Memory B cell (primary cell): ENCODE results near the gene LAMA2.

Experiments
- ATAC-seq: fragments of 150-1000 bp; cut with Tn5 transposase; 2 replicates; pipeline ENCODE4 v1.10.0; 2021; ENCODE audit warnings: low read depth, mild to moderate bottlenecking, moderate library complexity
- DNase-seq, 2 donors: peaks; one replicate each; pipeline ENCODE4 v3.0.0; 2022; ENCODE audit warnings: low spot score in 2 of 2
- H3K27ac Mint-ChIP-seq: one replicate; pipeline ENCODE4 v1.8.0; 2022; ENCODE audit warnings: mild to moderate bottlenecking, moderate library complexity, mixed read lengths
- H3K27me3 Mint-ChIP-seq: one replicate; pipeline ENCODE4 v1.8.0; 2022; ENCODE audit warnings: mixed read lengths
- H3K36me3 Mint-ChIP-seq: one replicate; pipeline ENCODE4 v1.8.0; 2022; ENCODE audit warnings: mild to moderate bottlenecking, mixed read lengths
- H3K4me1 Mint-ChIP-seq: one replicate; pipeline ENCODE4 v1.8.0; 2022; ENCODE audit warnings: mixed read lengths
- H3K4me3 Mint-ChIP-seq: one replicate; pipeline ENCODE4 v1.8.0; 2022; ENCODE audit warnings: mild to moderate bottlenecking, moderate library complexity, mixed read lengths
- H3K9me3 Mint-ChIP-seq: one replicate; pipeline ENCODE4 v1.8.0; 2022; ENCODE audit warnings: mixed read lengths

Gene LAMA2

DNA sequence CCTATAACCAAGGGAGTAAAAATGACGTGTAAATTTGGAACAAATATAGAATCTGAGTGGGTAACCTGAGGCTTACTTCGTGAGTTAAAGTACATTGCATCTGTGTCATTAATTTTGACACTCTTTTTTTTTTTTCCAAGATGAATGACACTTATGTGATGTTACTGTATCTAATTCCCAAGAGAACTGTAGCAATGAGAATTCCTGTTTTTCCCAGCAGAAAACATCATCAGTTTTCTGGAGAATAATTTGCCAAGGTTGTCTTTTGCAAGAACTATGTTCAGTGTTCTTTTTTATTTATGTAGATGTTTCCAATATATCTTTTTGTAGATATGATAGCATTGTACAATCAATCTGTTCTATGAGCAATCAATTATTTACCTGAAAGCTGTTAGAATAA is 543.4 kb downstream of the LAMA2 start:
- H3K27me3 Mint-ChIP-seq: peaks cover 7% of the 10 kb centered on the region
- no peak for ATAC-seq
- no peaks in the 10 kb centered on the region for H3K36me3 Mint-ChIP-seq
- no peaks in the 10 kb centered on the region for H3K4me1 Mint-ChIP-seq
- H3K27ac Mint-ChIP-seq: no peak overlapping the region
- H3K9me3 Mint-ChIP-seq: no peaks in the 10 kb centered on the region
- no peak for DNase-seq
- H3K4me3 Mint-ChIP-seq: no peak overlapping the region

DNA sequence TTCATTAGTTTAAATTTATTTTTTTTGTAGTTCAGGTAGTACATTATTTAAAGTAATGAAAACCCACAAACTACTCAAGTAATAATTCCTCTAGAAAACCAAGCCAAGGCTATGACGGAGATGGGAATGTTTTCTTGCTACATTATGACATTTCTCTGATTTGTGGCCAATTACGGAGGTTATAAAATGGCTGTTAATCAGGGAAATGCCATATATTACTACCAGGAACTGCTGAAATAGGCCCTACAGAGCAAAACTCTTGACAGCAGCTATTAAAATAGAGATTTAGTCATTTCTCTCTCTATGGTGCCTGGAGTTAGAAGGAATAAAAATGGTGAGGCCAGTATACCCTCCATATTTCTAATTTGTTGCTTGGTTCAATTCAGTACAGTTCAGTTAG is 547.0 kb downstream of the LAMA2 start:
- H3K9me3 Mint-ChIP-seq: no peaks in the 10 kb centered on the region
- no peak overlapping the region for H3K27ac Mint-ChIP-seq
- no peaks in the 10 kb centered on the region for H3K4me1 Mint-ChIP-seq
- ATAC-seq: no peak
- peaks cover 7% of the 10 kb centered on the region for H3K27me3 Mint-ChIP-seq
- no peak overlapping the region for H3K4me3 Mint-ChIP-seq
- no peak for DNase-seq
- H3K36me3 Mint-ChIP-seq: no peaks in the 10 kb centered on the region

GRCh38 chr6:129432738-129433137 is 549.8 kb downstream of the LAMA2 start:
- H3K36me3 Mint-ChIP-seq: no peaks in the 10 kb centered on the region
- H3K9me3 Mint-ChIP-seq: no peaks in the 10 kb centered on the region
- DNase-seq (no peak), ATAC-seq (no peak)
- no peak overlapping the region for H3K4me3 Mint-ChIP-seq
- H3K27me3 Mint-ChIP-seq: peaks cover 8% of the 10 kb centered on the region
- no peak overlapping the region for H3K27ac Mint-ChIP-seq
- H3K4me1 Mint-ChIP-seq: no peaks in the 10 kb centered on the region

GRCh38 chr6:129434091-129434490 is 551.2 kb downstream of the LAMA2 start:
- no peak overlapping the region for H3K27ac Mint-ChIP-seq

GRCh38 chr6:129440691-129441090 is 557.8 kb downstream of the LAMA2 start:
- DNase-seq (no peak), ATAC-seq (no peak)
- Mint-ChIP-seq H3K9me3 (no peaks in the 10 kb centered on the region), H3K4me1 (no peaks in the 10 kb centered on the region), H3K27ac (no peak overlapping the region), H3K4me3 (no peak overlapping the region), H3K27me3 (peaks cover 1% of the 10 kb centered on the region), H3K36me3 (no peaks in the 10 kb centered on the region)

More at GRCh38 chr6:129434091-129434490, 551.2 kb downstream of the LAMA2 start:
- Mint-ChIP-seq H3K4me1 (no peaks in the 10 kb centered on the region), H3K4me3 (no peak overlapping the region), H3K36me3 (no peaks in the 10 kb centered on the region), H3K9me3 (no peaks in the 10 kb centered on the region), H3K27me3 (peaks cover 5% of the 10 kb centered on the region)
- ATAC-seq (no peak), DNase-seq (no peak)

DNA sequence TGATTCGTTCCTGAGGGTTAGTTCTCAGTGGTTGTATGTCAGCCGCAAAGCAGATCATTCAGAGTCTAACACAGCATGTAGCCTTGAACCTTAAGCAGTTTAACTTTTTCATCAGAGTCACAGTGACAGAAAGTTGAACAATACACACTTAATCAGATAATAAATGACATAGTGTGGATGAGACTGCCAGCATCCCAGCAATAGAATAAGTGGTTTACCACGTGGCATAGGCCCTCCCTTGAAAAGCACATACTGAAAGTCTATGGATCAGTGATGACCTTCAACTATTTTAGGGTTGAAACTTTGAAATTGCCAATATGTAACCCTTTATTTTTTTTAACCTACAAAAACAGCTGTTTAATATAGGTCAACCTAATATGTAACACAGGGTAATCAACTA is 561.7 kb downstream of the LAMA2 start:
- Mint-ChIP-seq H3K4me3 (no peak overlapping the region), H3K4me1 (peaks cover 5% of the 10 kb centered on the region), H3K36me3 (no peaks in the 10 kb centered on the region), H3K27me3 (no peaks in the 10 kb centered on the region), H3K9me3 (no peaks in the 10 kb centered on the region), H3K27ac (no peak overlapping the region)
- DNase-seq (no peak), ATAC-seq (no peak)

DNA sequence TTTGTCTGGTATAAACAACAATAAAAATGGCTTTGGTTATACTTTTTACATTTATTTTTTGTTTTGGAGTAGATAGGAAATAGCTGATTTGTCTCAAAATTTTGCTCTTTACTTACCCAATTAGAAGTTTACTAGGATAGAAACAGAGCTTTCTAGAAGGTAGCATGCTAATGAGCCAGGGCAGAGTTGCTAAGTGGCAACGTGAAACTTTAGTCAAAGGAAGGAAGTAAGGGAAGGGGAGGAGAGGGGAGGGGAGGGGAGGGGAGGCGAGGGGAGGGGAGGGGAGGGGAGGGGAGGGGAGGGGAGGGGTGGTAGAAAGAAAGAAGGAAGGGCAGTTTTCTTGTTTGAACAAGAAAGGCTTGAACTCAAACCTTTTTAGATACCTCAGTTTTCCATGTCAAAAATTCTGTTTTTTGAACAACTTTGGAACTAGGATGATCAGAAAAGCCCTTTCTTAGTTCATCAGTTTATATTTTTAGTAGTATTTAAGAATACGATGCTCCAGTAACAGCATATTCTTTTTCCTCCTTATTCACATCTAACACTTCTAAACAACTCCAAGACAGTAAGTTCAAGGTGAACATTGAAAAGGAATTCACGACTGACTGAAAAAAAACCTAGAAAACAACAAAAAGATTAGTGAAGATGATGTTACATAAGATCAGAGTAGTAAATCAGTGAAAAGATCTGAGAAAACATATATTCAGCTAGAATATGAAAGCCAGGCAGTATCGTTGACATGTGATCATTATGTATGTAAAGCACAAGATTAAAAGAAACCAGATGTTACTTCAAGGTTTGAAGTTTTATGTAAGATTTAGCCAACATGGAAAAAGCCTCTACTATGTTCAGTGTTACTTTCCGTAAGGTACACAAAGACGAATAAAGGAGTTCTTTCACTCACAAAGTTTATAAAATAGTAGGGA is 563.6 kb downstream of the LAMA2 start:
- no peaks in the 10 kb centered on the region for H3K36me3 Mint-ChIP-seq
- H3K27me3 Mint-ChIP-seq: no peaks in the 10 kb centered on the region
- DNase-seq: no peak
- ATAC-seq: peak; percentile 34
- no peak overlapping the region for H3K4me3 Mint-ChIP-seq
- no peaks in the 10 kb centered on the region for H3K9me3 Mint-ChIP-seq
- no peak overlapping the region for H3K27ac Mint-ChIP-seq
- peaks cover 5% of the 10 kb centered on the region for H3K4me1 Mint-ChIP-seq

DNA sequence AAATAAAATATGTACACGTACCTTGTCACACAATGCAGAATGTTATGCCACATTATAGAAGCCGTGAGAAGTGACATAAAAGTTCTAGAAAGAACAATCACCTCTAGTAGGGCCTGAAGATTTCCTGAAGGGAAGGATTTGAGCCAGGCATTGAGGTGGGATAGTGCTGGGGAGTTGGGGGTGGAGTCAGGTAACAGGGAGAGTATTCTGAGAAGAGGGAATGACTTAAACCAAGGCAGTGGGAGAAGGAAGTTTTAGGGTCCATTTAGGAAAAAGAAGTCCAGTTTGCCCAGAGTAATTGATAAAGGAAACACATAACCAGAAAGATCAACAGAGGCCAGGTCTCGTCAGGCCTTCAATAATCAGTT is 564.2 kb downstream of the LAMA2 start:
- no peaks in the 10 kb centered on the region for H3K36me3 Mint-ChIP-seq
- peaks cover 5% of the 10 kb centered on the region for H3K4me1 Mint-ChIP-seq
- no peak for ATAC-seq
- no peak overlapping the region for H3K4me3 Mint-ChIP-seq
- DNase-seq: no peak
- no peak overlapping the region for H3K27ac Mint-ChIP-seq
- H3K9me3 Mint-ChIP-seq: no peaks in the 10 kb centered on the region
- H3K27me3 Mint-ChIP-seq: no peaks in the 10 kb centered on the region

DNA sequence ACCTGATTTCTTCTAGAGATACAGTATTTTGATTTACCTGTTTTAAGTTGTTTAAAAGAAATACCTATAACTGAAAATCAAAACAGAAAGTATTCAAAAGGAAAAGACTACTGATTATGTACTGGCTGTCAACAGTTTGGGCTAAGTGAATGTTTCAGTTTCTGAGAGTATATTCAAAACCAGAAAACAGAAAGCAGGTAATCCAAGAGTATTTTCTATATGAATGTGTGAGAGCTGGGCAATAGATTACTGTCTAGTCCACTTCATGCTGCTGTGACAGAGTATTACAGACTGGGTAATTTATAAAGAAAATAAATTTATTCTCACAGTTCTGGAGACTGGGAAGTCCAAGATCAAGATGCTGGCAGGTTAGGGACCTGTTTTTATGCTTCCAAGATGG is 566.0 kb downstream of the LAMA2 start:
- ATAC-seq (no peak), DNase-seq (no peak)
- no peak overlapping the region for H3K4me3 Mint-ChIP-seq
- H3K27me3 Mint-ChIP-seq: no peaks in the 10 kb centered on the region
- no peaks in the 10 kb centered on the region for H3K9me3 Mint-ChIP-seq
- no peak overlapping the region for H3K27ac Mint-ChIP-seq
- H3K4me1 Mint-ChIP-seq: peaks cover 5% of the 10 kb centered on the region
- H3K36me3 Mint-ChIP-seq: no peaks in the 10 kb centered on the region

- ATAC-seq: no peak
- H3K27me3 Mint-ChIP-seq: no peaks in the 10 kb centered on the region
- H3K4me1 Mint-ChIP-seq: peaks cover 2% of the 10 kb centered on the region
Measured at GRCh38 chr6:129451187-129451586, 568.2 kb downstream of the LAMA2 start.

GRCh38 chr6:129453073-129453472 is 570.1 kb downstream of the LAMA2 start:
- Mint-ChIP-seq H3K27ac (no peak overlapping the region), H3K9me3 (no peaks in the 10 kb centered on the region), H3K27me3 (no peaks in the 10 kb centered on the region), H3K4me3 (no peak overlapping the region), H3K4me1 (no peaks in the 10 kb centered on the region), H3K36me3 (no peaks in the 10 kb centered on the region)
- ATAC-seq: no peak
- DNase-seq: no peak

More at GRCh38 chr6:129451187-129451586, 568.2 kb downstream of the LAMA2 start:
- H3K27ac Mint-ChIP-seq: no peak overlapping the region
- no peaks in the 10 kb centered on the region for H3K36me3 Mint-ChIP-seq
- no peak for DNase-seq
- no peak overlapping the region for H3K4me3 Mint-ChIP-seq
- no peaks in the 10 kb centered on the region for H3K9me3 Mint-ChIP-seq

DNA sequence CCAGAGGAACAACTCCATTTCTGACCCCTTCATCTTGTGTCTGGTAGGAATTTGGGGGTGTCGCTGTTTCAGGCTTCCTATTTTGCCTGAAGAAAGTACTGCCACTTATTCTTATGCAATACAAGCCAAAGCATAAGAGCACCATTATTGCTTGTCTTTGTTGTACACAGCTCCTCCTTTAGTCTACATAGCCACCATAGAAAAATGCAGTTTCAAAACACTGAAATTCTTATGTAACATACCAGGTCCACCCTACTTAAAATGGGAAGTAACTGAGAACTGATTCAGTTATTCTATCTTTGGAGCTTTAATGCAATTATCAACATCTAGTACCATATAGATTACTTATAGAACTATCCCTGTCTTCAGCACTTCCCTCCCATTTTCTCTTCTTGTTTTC is 571.5 kb downstream of the LAMA2 start:
- Mint-ChIP-seq H3K9me3 (no peaks in the 10 kb centered on the region), H3K4me1 (no peaks in the 10 kb centered on the region), H3K27ac (no peak overlapping the region), H3K36me3 (no peaks in the 10 kb centered on the region), H3K27me3 (no peaks in the 10 kb centered on the region), H3K4me3 (no peak overlapping the region)
- DNase-seq: no peak
- ATAC-seq: no peak

DNA sequence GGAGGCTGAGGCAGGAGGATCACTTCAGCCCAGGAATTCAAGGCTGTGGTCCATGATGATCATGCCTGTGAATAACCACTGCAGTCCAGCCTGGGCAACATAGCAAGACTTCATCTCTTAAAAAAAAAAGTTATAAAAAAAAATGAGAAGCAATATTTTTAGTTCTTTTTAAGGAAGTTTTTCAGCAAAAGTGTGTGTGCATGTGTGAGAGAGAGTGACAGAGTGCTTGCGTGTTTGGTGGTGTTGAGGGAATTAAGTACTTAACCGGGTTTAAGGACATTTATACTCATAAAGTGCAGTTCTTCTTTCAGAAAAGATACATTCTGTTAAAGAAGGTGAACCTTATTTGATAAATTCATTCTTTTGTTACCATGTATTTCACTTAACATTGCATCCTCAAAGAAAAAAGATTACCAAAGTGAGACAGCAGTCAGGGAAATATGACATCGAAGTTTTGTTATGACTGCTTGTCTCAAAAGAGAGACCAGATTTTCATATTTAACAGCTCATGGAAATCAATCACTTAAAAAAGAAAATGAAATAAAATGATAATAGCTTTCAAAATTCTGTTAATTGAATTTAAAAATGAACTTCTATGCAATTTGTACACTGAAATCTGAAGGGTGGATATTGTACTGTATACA is 572.3 kb downstream of the LAMA2 start:
- no peak for ATAC-seq
- H3K9me3 Mint-ChIP-seq: no peaks in the 10 kb centered on the region
- H3K36me3 Mint-ChIP-seq: no peaks in the 10 kb centered on the region
- no peak for DNase-seq
- no peaks in the 10 kb centered on the region for H3K27me3 Mint-ChIP-seq
- no peak overlapping the region for H3K4me3 Mint-ChIP-seq
- H3K27ac Mint-ChIP-seq: no peak overlapping the region
- H3K4me1 Mint-ChIP-seq: no peaks in the 10 kb centered on the region

- Mint-ChIP-seq H3K27ac (no peak overlapping the region), H3K4me1 (no peaks in the 10 kb centered on the region), H3K36me3 (no peaks in the 10 kb centered on the region), H3K27me3 (peaks cover 3% of the 10 kb centered on the region), H3K9me3 (no peaks in the 10 kb centered on the region), H3K4me3 (no peak overlapping the region)
- DNase-seq (no peak), ATAC-seq (no peak)
Measured at GRCh38 chr6:129460221-129460620, 577.3 kb downstream of the LAMA2 start.
